Measurements from ENCODE around the gene ZFYVE27.

- TF ChIP-seq CTCF (IDR thresholded peaks at IDR 0.05): no peak
- no peak for TF ChIP-seq POLR2A (IDR thresholded peaks at IDR 0.05)
These were observed 26.5 kb downstream of the ZFYVE27 start for GRCh38 chr10:97763411-97763810.
